DMS53 (cell line): ENCODE data around the gene PCDHGB5.
A peak's percentile ranks its signal among the peaks of the same experiment; 100 is the strongest.
"Not testable (repeated sequence)": the region's sequence is repeated elsewhere in the genome, so short reads cannot be mapped to it uniquely, and the experiment has no call there.

ENCODE experiments used
- DNase-seq: peaks from one replicate; lab custom pipeline; 2025; lab: John Stamatoyannopoulos, UW

Gene PCDHGB5

GRCh38 chr5:141382469-141383294 is 15.1 kb upstream of the PCDHGB5 start, which contains the start of gene PCDHGA7:
TSS of gene PCDHGA7 (plus strand) at chr5:141382742. CDS start at chr5:141382900, 158 bp downstream.
- DNase-seq = peak; percentile 58

- no peak for DNase-seq
Observed at GRCh38 chr5:141383345-141383744, 14.4 kb upstream of the PCDHGB5 start.

GRCh38 chr5:141384471-141385267 is 13.1 kb upstream of the PCDHGB5 start:
- DNase-seq = no peak

DNA sequence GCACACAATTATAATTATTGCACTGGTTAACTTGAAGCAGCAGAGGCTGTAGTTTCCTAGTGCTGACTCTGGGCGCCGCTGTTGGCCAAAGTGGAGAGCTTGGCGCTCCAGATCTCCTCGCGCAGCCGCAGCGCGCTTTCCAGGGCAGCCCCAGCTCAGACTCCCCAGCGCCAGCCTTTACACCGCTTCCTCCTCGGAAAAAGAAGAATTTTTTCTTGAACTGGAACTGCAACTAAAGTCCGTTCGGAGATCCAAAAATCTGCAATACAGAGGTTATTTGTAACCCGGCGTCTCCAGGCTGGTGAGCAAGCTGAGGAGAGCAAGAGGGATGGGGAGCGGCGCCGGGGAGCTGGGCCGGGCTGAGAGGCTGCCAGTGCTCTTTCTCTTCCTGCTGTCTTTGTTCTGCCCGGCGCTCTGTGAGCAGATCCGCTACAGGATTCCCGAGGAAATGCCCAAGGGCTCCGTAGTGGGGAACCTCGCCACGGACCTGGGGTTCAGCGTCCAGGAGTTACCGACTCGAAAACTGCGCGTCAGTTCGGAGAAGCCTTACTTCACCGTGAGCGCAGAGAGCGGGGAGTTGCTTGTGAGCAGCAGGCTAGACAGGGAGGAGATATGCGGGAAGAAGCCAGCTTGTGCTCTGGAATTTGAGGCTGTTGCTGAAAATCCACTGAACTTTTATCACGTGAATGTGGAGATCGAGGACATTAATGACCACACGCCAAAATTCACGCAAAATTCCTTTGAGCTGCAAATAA is 10.0 kb upstream of the PCDHGB5 start, which contains the start of gene PCDHGB4:
Gene PCDHGB4 (plus strand): TSS at position 142 of the 755 bp plus-strand sequence. CDS start 187 bp downstream, at position 329.
- peak; percentile 79 for DNase-seq

- DNase-seq = no peak
Observed at GRCh38 chr5:141388661-141389060, 9.1 kb upstream of the PCDHGB5 start.

DNA sequence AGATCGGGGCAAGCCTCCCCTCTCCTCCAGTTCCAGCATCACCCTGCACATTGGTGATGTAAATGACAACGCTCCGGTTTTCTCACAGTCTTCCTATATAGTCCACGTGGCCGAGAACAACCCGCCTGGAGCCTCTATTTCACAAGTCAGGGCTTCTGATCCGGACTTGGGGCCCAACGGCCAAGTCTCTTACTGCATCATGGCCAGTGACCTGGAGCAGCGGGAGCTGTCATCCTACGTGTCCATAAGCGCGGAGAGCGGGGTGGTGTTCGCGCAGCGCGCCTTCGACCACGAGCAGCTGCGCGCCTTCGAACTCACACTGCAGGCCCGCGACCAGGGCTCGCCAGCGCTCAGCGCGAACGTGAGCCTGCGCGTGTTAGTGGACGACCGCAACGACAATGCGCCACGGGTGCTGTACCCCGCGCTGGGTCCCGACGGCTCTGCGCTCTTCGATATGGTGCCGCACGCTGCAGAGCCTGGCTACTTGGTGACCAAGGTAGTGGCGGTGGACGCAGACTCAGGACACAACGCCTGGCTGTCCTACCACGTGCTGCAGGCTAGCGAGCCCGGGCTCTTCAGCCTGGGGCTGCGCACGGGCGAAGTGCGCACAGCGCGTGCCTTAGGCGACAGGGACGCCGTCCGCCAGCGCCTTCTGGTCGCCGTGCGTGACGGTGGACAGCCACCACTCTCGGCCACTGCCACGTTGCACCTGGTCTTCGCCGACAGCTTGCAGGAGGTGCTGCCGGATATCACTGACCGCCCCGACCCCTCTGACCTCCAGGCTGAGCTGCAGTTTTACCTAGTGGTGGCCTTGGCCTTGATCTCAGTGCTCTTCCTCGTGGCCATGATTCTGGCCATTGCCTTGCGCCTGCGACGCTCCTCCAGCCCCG is 8.3 kb upstream of the PCDHGB5 start:
- no peak for DNase-seq

DNA sequence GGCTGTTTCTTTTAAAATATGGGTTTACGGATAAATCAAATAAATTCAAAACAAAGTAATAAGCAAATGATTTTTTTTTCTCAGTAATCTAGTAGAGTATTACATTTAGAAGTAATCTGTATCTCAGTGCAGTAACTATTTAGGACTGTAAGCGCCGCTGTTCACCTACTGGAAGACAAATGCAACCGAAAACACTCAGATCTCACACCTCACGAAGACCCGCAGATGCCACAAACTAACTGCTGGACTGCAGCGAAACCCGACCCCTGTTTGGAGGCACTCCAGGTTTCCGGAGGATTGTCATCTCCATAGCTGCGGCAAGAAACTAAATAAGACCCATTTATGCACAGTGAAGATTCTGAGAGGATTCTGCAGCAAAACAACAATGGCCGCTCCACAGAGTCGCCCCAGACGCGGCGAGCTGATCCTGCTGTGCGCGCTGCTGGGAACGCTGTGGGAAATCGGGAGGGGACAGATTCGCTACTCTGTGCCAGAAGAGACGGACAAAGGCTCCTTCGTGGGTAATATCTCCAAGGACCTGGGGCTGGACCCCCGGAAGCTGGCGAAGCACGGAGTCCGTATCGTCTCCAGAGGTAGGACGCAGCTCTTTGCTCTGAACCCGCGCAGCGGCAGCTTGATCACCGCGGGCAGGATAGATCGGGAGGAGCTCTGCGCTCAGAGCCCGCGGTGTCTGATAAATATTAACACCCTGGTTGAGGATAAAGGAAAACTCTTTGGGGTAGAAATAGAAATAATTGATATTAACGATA is 5.1 kb upstream of the PCDHGB5 start, which contains the start of gene PCDHGA8:
Gene PCDHGA8 (plus strand): TSS at position 205 of the 770 bp plus-strand sequence. CDS start 181 bp downstream, at position 386.
- DNase-seq = peak; percentile 39

DNA sequence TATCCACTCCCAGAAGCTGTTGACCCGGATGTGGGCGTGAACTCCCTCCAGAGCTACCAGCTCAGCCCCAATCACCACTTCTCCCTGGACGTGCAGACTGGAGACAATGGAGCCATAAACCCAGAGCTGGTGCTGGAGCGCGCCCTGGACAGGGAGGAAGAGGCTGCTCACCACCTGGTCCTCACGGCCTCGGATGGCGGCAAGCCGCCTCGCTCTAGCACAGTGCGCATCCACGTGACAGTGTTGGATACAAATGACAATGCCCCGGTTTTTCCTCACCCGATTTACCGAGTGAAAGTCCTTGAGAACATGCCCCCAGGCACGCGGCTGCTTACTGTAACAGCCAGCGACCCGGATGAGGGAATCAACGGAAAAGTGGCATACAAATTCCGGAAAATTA is 4.5 kb upstream of the PCDHGB5 start:
- DNase-seq = no peak

GRCh38 chr5:141394401-141395187 is 3.2 kb upstream of the PCDHGB5 start:
- DNase-seq = not testable (repeated sequence)

DNA sequence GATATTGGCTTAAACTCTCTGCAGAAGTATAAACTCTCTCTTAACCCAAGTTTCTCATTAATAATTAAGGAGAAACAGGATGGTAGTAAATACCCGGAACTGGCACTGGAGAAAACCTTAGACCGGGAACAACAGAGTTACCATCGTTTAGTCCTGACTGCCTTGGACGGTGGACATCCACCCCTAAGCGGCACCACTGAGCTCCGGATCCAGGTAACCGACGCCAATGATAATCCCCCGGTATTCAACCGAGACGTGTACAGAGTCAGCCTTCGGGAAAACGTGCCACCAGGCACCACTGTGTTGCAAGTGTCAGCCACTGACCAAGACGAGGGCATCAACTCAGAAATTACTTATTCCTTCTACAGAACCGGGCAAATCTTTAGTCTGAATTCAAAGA is 861 bp downstream of the PCDHGB5 start:
- DNase-seq = no peak

- DNase-seq = no peak
Observed at GRCh38 chr5:141399555-141400258, 2.0 kb downstream of the PCDHGB5 start.

- DNase-seq = peak; percentile 67
Observed at GRCh38 chr5:141402553-141403243, 5.0 kb downstream of the PCDHGB5 start, which contains the start of gene PCDHGA9. TSS of gene PCDHGA9 (plus strand) at chr5:141402778. CDS start at chr5:141402953, 175 bp downstream.

DNA sequence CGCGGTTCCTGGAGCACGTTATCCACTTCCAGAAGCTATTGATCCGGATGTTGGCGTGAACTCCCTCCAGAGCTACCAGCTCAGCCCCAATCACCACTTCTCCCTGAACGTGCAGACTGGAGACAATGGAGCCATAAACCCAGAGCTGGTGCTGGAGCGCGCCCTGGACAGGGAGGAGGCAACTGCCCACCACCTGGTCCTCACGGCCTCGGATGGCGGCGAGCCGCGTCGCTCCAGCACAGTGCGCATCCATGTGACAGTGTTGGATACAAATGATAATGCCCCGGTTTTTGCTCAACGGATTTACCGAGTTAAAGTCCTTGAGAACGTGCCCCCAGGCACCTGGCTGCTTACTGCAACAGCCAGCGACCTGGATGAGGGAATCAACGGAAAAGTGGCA is 5.6 kb downstream of the PCDHGB5 start:
- no peak for DNase-seq

DNA sequence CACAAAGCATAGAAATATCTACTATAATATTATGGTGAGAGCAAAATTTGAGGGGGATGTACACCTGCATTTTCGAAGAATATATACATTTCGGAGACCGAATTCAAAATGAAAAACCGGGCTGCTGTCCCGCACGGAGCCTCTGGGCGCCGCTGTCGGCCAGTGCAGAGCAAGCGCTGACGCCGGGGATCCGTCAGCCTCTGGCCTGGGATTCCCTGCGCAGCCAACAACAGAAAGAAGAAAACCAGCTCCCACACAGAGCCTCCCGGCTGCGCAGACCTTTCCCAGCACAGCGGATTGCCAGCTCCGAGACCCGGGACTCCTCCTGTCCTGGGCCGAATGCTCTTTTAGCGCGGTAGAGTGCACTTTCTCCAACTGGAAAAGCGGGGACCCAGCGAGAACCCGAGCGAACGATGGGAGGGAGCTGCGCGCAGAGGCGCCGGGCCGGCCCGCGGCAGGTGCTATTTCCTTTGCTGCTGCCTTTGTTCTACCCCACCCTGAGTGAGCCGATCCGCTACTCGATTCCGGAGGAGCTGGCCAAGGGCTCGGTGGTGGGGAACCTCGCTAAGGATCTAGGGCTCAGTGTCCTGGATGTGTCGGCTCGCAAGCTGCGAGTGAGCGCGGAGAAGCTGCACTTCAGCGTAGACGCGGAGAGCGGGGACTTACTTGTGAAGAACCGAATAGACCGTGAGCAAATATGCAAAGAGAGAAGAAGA is 10.2 kb downstream of the PCDHGB5 start, which contains the start of gene PCDHGB6:
Gene PCDHGB6 (plus strand): TSS at position 232 of the 716 bp plus-strand sequence. CDS start 182 bp downstream, at position 414.
- DNase-seq = peak; percentile 78

DNA sequence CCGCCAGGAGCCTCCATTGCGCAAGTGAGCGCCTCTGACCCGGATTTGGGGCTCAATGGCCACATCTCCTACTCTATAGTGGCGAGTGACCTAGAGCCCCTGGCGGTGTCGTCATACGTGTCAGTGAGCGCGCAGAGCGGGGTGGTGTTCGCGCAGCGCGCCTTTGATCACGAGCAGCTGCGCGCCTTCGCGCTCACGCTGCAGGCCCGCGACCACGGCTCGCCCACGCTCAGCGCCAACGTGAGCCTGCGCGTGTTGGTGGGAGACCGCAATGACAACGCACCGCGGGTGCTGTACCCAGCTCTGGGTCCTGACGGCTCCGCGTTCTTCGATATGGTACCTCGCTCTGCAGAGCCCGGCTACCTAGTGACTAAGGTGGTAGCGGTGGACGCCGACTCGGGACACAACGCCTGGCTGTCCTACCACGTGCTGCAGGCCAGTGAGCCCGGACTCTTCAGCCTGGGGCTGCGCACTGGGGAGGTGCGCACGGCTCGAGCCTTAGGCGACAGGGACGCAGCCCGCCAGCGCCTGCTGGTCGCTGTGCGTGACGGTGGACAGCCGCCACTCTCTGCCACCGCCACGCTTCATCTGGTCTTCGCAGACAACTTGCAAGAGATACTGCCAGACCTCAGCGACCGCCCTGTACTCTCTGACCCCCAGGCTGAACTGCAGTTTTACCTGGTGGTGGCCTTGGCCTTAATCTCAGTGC is 12.0 kb downstream of the PCDHGB5 start:
- no peak for DNase-seq

- no peak for DNase-seq
Observed at GRCh38 chr5:141411575-141411974, 13.8 kb downstream of the PCDHGB5 start.
